Thyroid gland (tissue), 4 donors: ENCODE measurements around the gene FKBP6. TPM values are rescaled to one million over a fixed set of nuclear protein-coding genes. Genes with fewer than 3 reads are reported as not detected.
"Not testable (repeated sequence)": the region's sequence is repeated elsewhere in the genome, so short reads cannot be mapped to it uniquely, and the experiment has no call there.

Experiments
- DNase-seq, 2 donors: peaks; one replicate each; pipeline ENCODE4 v3.0.0-alpha.2; 2019
- H3K27ac ChIP-seq, 3 donors: fragments of 200-600 bp; sonication (generic); 1 replicate in 2 of 3; 2 replicates in 1 of 3; pipeline ENCODE4 v1.5.1; 2016 to 2019; ENCODE audit warnings: mild to moderate bottlenecking in 1 of 3, moderate library complexity in 1 of 3
- H3K27me3 ChIP-seq: fragments of 200-600 bp; sonication (generic); one replicate; pipeline ENCODE4 v1.5.1; 2019
- H3K36me3 ChIP-seq, 2 donors: fragments of 200-600 bp; sonication (generic); one replicate each; pipeline ENCODE4 v1.5.1; 2016 to 2019
- H3K4me1 ChIP-seq, 2 donors: fragments of 200-600 bp; sonication (generic); one replicate each; pipeline ENCODE4 v1.5.1; 2017 to 2019
- H3K4me3 ChIP-seq, 3 donors: fragments of 200-600 bp; sonication (generic); replicated peaks in 1 of 3; 1 replicate in 2 of 3; 2 replicates in 1 of 3; pipeline ENCODE4 v1.5.1; 2016; ENCODE audit warnings: mild to moderate bottlenecking in 1 of 3
- H3K9me3 ChIP-seq: fragments of 200-600 bp; sonication (generic); one replicate; pipeline ENCODE4 v1.5.1; 2017
- POLR2A ChIP-seq, 2 donors: fragments of 450-650 bp; IDR thresholded peaks; one replicate each; pipeline ENCODE4 v1.6.1; 2017; ENCODE audit warnings: antibody characterized with exemption in 2 of 2, mild to moderate bottlenecking in 2 of 2, moderate library complexity in 1 of 2
- WGBS, 2 donors: methylation state at CpG; one replicate each; pipeline ENCODE4 v1.1.5; 2017; 5-methylcytosine and 5-hydroxymethylcytosine counted together
- intact Hi-C: fragments of 100-400 bp; cut with DNase I; formaldehyde crosslinking; loops from one replicate; pipeline ENCODE4 v1.15.1; 2023
- total RNA-seq, 4 donors: library from RNA; depleted of rRNA; stranded (reverse); fragments of >200 nt; gene quantifications; one replicate each; pipeline ENCODE4 v1.2.3, GENCODE V29; 2016
- TF ChIP-seq, protein P1 (sequence below), 6 experiments: fragments of 200-600 bp in 3 of 6; fragments of 450-650 bp in 3 of 6; sonication (generic) in 3 of 6; IDR thresholded peaks; one replicate each; pipeline ENCODE4 v1.5.1; 2016 to 2019; ENCODE audit warnings: antibody characterized with exemption in 6 of 6, mild to moderate bottlenecking in 2 of 6, inconsistent platforms in 1 of 6, moderate library complexity in 1 of 6

Gene FKBP6, protein sequence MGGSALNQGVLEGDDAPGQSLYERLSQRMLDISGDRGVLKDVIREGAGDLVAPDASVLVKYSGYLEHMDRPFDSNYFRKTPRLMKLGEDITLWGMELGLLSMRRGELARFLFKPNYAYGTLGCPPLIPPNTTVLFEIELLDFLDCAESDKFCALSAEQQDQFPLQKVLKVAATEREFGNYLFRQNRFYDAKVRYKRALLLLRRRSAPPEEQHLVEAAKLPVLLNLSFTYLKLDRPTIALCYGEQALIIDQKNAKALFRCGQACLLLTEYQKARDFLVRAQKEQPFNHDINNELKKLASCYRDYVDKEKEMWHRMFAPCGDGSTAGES
- under 1 TPM in 1 of 4 donors, not detected in 3; 0.27 TPM for total RNA-seq

DNA sequence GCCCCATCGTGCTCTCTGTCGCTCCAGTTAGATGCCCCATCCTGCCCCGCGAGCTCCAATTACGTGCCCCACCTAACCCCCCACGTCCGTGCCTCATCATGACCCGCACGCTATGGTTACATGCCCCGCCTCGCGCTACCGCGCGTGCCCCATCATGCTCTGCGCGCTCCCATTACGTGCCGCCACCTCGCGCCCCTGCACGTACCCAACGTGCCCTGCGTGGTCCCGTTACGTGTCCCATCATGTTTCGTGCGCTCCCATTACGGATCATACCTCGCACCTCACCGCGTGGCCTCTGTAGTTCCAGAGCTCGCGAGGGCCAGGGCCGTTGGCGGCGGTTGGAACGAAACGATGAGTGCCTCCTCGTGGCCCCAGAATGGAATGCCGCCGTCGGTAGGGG is at the start of gene FKBP6, which contains the start of gene TRIM50:
Gene FKBP6 (plus strand): TSS at position 240 of the 400 bp plus-strand sequence. CDS start 268 bp downstream, outside the sequence.
Gene TRIM50 (minus strand): TSS at position 161 of the 400 bp plus-strand sequence. CDS start 3,295 bp downstream, outside the sequence.
- H3K36me3 ChIP-seq, H3K27ac ChIP-seq, H3K27me3 ChIP-seq, DNase-seq, H3K4me3 ChIP-seq, H3K9me3 ChIP-seq, intact Hi-C loops: not testable (repeated sequence)
- H3K4me1 ChIP-seq, result peaks cover 0 to 15% of the 10 kb centered on the region in 2 donors
- WGBS, 2 donors, result 92 to 96% methylated on average over 43 of the region's 43 CpGs

DNA sequence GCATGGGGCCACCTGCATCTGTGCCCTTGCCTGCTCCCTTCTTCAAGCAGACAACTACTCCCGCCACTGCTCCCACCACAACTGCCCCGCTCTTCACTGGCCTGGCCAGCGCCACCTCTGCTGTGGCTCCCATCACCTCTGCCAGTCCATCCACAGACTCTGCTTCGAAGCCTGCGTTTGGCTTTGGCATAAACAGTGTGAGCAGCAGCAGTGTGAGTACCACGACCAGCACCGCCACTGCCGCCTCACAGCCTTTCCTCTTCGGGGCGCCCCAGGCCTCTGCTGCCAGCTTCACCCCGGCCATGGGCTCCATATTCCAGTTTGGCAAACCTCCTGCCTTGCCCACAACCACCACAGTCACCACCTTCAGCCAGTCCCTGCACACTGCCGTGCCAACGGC is 30.7 kb upstream of the FKBP6 start:
- H3K36me3 ChIP-seq, H3K27me3 ChIP-seq, H3K4me3 ChIP-seq, H3K27ac ChIP-seq, intact Hi-C loops, DNase-seq, H3K4me1 ChIP-seq, H3K9me3 ChIP-seq: not testable (repeated sequence)
- WGBS, 2 donors, result no CpG with 5 or more reads among the region's 13 CpGs

DNA sequence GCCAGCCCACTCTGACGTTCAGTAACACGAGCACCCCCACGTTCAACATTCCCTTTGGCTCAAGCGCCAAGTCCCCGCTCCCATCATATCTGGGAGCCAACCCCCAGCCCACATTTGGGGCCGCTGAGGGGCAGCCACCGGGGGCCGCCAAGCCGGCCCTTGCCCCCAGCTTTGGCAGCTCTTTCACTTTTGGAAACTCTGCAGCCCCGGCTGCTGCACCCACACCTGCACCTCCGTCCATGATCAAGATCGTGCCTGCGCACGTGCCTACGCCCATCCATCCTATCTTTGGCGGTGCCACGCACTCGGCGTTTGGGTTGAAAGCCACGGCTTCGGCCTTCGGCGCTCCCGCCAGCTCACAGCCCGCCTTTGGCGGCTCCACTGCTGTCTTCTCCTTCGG is 30.3 kb upstream of the FKBP6 start:
- H3K9me3 ChIP-seq, H3K4me3 ChIP-seq, H3K27ac ChIP-seq, H3K4me1 ChIP-seq, H3K36me3 ChIP-seq, DNase-seq, intact Hi-C loops, H3K27me3 ChIP-seq: not testable (repeated sequence)
- WGBS, 2 donors, result 95 to 98% methylated on average over 15 to 16 of the region's 27 CpGs

DNA sequence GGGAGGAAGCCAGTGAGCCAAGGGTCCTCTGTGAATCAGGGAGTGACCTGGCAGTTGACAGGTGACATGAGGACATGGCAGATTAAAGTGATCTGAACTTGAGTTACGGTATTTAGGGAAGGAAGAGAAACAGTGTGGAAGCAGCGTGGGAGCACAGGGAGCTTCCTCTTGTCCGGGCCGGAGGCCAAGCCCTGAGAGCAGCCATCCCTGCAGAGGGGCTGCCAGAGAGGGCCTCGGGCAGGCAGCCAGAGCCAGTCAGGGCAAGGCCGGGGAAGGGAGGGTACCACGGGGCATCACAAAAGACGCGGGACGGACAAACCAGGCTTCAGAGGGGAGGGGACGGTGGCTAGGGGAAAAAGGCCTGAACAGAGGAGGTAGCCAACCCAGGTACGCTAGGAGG is 28.1 kb upstream of the FKBP6 start:
- H3K36me3 ChIP-seq, result peaks cover 4 to 17% of the 10 kb centered on the region in 2 donors
- H3K27ac ChIP-seq, DNase-seq, H3K4me3 ChIP-seq, H3K27me3 ChIP-seq, H3K9me3 ChIP-seq, intact Hi-C loops, H3K4me1 ChIP-seq: not testable (repeated sequence)
- 0 to 7% methylated on average over 6 to 8 of the region's 12 CpGs for WGBS, 2 donors

DNA sequence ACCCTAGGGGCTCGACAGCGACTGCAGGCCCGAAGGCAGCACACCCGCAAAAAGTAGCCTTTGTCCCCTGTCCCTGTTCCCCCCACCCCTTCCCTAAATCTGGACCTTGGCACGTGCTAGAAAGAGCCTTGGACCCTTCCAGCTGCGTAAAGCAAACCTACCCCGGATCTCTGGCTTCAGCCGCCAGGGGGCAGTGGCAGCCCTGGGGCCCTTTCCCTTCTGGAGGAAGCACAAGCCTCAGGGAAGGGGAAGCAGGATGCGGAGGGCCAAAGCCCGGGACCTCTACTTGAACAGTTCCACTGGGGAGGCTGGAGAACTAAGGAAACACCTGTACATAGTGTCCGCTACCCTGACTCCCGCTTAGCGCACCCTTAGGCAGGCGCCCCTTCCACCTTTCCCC is 26.9 kb upstream of the FKBP6 start:
- H3K4me1 ChIP-seq, H3K27ac ChIP-seq, H3K27me3 ChIP-seq, DNase-seq, intact Hi-C loops, H3K4me3 ChIP-seq, H3K9me3 ChIP-seq: not testable (repeated sequence)
- 76% methylated on average over 4 of the region's 14 CpGs; no CpG with 5 or more reads in 1 of the 2 donors for WGBS, 2 donors
- peaks cover 4 to 17% of the 10 kb centered on the region in 2 donors for H3K36me3 ChIP-seq

DNA sequence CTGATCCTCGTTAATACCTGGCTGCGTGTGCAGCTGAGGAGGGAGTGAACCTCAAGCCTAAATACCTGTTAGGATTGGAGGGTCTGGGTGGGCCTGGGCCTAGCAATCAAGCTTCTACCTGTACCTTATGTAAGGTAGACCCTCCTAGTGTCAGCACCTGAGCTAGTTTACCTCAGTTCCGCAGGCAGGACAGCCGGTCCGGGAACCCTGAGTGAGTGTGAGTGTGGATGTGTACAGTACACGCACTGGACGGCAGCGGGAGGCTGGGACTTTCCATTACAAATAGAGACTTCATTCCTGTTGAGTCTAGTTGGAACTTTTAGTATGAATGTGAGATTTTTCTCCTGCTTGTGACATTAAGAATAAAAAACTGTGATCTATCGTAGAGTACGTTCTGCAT is 25.1 kb upstream of the FKBP6 start:
- H3K4me1 ChIP-seq, H3K27ac ChIP-seq, intact Hi-C loops, H3K9me3 ChIP-seq, H3K27me3 ChIP-seq, DNase-seq, H3K4me3 ChIP-seq: not testable (repeated sequence)
- H3K36me3 ChIP-seq, result peaks cover 4 to 20% of the 10 kb centered on the region in 2 donors
- 95 to 98% methylated on average over 8 of the region's 10 CpGs for WGBS, 2 donors

DNA sequence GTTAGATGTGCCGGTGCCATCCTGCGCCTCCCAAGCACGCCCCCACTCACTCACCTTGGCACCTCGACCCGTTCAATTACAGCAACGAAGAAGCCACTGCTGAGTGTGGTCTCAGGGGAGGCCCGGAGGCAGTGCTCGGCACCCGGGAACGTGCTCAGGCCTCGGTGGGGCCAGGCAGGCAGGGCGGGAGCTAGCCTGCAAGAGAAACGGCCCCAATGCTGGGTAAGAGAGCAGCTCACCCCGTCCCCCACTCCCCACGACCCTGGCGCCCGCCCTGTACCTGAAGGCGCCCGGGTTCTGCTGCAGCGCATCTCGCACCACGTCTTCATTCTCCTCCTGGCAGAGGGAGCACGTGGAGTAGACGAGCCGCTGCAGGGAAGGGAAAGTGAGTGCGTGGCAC is 24.4 kb upstream of the FKBP6 start:
- intact Hi-C loops, result no loop called here

DNA sequence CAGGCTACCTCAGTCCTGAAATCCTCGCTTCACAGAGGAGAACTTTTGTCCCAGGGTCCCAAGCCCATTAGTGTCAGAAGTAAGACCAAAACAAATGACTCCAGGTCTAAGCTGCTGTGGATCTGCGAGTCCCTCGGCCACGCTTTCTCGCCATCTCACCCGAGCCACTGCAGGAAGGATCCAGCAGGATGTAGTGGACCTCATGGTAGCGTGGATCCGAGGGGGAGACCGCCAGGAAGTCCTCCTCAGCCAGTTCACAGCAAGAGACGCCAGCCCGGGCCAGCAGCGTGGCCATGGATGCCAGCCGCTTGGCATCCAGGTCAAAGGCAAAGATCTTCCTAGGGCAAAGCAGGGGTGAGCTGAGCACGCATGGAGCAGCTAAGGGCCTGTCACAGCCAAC is 23.9 kb upstream of the FKBP6 start:
- TF ChIP-seq, protein P1, sequence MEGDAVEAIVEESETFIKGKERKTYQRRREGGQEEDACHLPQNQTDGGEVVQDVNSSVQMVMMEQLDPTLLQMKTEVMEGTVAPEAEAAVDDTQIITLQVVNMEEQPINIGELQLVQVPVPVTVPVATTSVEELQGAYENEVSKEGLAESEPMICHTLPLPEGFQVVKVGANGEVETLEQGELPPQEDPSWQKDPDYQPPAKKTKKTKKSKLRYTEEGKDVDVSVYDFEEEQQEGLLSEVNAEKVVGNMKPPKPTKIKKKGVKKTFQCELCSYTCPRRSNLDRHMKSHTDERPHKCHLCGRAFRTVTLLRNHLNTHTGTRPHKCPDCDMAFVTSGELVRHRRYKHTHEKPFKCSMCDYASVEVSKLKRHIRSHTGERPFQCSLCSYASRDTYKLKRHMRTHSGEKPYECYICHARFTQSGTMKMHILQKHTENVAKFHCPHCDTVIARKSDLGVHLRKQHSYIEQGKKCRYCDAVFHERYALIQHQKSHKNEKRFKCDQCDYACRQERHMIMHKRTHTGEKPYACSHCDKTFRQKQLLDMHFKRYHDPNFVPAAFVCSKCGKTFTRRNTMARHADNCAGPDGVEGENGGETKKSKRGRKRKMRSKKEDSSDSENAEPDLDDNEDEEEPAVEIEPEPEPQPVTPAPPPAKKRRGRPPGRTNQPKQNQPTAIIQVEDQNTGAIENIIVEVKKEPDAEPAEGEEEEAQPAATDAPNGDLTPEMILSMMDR (IDR thresholded peaks at IDR 0.05), result no peak
- no peak for TF ChIP-seq POLR2A (IDR thresholded peaks at IDR 0.05)
- H3K9me3 ChIP-seq, result no peaks in the 10 kb centered on the region
- peaks cover 4 to 20% of the 10 kb centered on the region in 2 donors for H3K36me3 ChIP-seq
- no peaks in the 10 kb centered on the region for H3K27me3 ChIP-seq
- peaks cover 3 to 9% of the 10 kb centered on the region in 2 donors for H3K4me1 ChIP-seq
- WGBS, 2 donors, result 93 to 96% methylated on average over 13 of the region's 14 CpGs
- H3K27ac ChIP-seq, result no peak overlapping the region
- intact Hi-C loops, result no loop called here
- no peak overlapping the region for H3K4me3 ChIP-seq
- no peak for DNase-seq

More for the DNA sequence above, 24.4 kb upstream of the FKBP6 start:
- DNase-seq, result no peak
- Histone ChIP-seq H3K4me1 (peaks cover 0 to 7% of the 10 kb centered on the region in 2 donors), H3K9me3 (no peaks in the 10 kb centered on the region), H3K27me3 (no peaks in the 10 kb centered on the region), H3K36me3 (peaks cover 4 to 20% of the 10 kb centered on the region in 2 donors), H3K4me3 (no peak overlapping the region), H3K27ac (no peak overlapping the region)
- TF ChIP-seq, protein P1 (IDR thresholded peaks at IDR 0.05), result no peak
- TF ChIP-seq POLR2A (IDR thresholded peaks at IDR 0.05), result no peak
- WGBS, 2 donors, result 94 to 96% methylated on average over 21 to 26 of the region's 26 CpGs

DNA sequence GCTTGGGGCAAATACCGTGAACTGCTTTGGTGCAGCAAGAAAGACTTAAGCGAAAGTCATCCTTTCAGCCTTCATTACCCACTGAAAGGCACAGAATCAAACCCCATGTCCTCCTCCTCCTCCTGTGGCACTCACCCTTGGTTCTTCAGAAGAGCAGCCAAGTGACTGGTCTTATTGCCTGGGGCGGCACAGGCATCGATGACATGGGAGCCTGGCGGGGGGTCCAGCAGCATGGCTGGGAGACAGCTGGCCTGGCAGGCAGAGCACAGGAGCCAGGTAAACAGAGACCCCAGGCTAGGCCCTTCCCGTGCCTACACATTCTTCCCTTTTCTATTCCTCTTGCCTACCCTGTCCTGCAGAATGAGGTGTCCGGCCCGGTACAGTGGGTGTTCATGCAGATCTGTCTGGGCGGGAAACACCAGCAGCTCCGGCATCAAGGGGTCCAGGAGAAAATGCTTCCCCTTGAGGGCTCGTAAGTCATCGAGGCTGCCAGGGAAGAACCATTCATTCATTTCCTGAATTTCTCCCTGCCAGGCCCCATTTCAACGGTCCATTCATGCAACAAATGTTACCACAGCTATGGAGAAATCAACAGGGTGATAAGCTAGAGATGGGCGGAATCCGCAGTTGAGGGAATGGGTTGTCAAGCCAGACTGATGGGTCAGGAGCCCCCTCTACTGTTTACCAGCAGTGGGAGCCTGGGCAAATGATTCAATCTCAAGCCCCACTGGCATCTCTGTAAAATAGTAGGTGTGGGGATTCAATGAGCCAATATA is 23.2 kb upstream of the FKBP6 start:
- H3K9me3 ChIP-seq, DNase-seq, H3K27ac ChIP-seq, intact Hi-C loops, H3K4me3 ChIP-seq, H3K27me3 ChIP-seq: not testable (repeated sequence)
- 92 to 96% methylated on average over 9 to 11 of the region's 15 CpGs for WGBS, 2 donors
- peaks cover 4 to 20% of the 10 kb centered on the region in 2 donors for H3K36me3 ChIP-seq
- peaks cover 5 to 15% of the 10 kb centered on the region in 2 donors for H3K4me1 ChIP-seq
